Karpas-422 (cell line): ENCODE data around the gene SIPA1L3. TPM values are rescaled to one million over a fixed set of nuclear protein-coding genes. Genes with fewer than 3 reads are reported as not detected.

Experiments
- DNase-seq: peaks from one replicate; pipeline ENCODE4 v3.0.0-alpha.2; 2015
- H2AFZ ChIP-seq: fragments of 200-600 bp; sonication (generic); 2 replicates; pipeline ENCODE4 v1.6.1; 2014; ENCODE audit warnings: antibody characterized with exemption, low read length, mixed read lengths
- H3K27ac ChIP-seq: fragments of 200-600 bp; sonication (generic); 2 replicates; pipeline ENCODE4 v1.5.1; 2014; ENCODE audit warnings: mild to moderate bottlenecking, low read length, moderate library complexity
- H3K27me3 ChIP-seq: fragments of 200-600 bp; sonication (generic); 2 replicates; pipeline ENCODE4 v1.6.1; 2014; ENCODE audit warnings: low read length, mixed read lengths
- H3K36me3 ChIP-seq: fragments of 200-600 bp; sonication (generic); 2 replicates; pipeline ENCODE4 v1.6.1; 2014; ENCODE audit warnings: low read length, mixed read lengths; ENCODE audit not compliant: insufficient read depth
- H3K4me1 ChIP-seq: fragments of 200-600 bp; sonication (generic); 2 replicates; pipeline ENCODE4 v1.6.1; 2014; ENCODE audit warnings: mild to moderate bottlenecking, low read length, mixed read lengths
- H3K4me2 ChIP-seq: fragments of 200-600 bp; sonication (generic); 2 replicates; pipeline ENCODE4 v1.6.1; 2014; ENCODE audit warnings: low read length, low read depth, mild to moderate bottlenecking; ENCODE audit not compliant: poor library complexity, severe bottlenecking
- H3K4me3 ChIP-seq: fragments of 200-600 bp; sonication (generic); 2 replicates; pipeline ENCODE4 v1.5.1; 2014; ENCODE audit warnings: mild to moderate bottlenecking, antibody characterized with exemption, low read length, mixed read lengths
- H3K79me2 ChIP-seq: fragments of 200-600 bp; sonication (generic); 2 replicates; pipeline ENCODE4 v1.6.1; 2014; ENCODE audit warnings: mild to moderate bottlenecking, low read length, mixed read lengths
- H3K9ac ChIP-seq: fragments of 200-600 bp; sonication (generic); 2 replicates; pipeline ENCODE4 v1.6.0; 2014; ENCODE audit warnings: low read length
- H3K9me2 ChIP-seq: fragments of 200-600 bp; sonication (generic), shearing (Covaris generic); replicated peaks from 2 replicates; pipeline ENCODE4 v1.6.0; 2014; ENCODE audit warnings: mild to moderate bottlenecking, low read length, moderate library complexity; ENCODE audit not compliant: insufficient read depth
- H3K9me3 ChIP-seq: fragments of 300-700, 200-600 bp; sonication (generic); 2 replicates; pipeline ENCODE4 v1.6.1; 2014; ENCODE audit warnings: low read length, mixed read lengths
- H4K20me1 ChIP-seq: fragments of 200-600 bp; sonication (generic); 2 replicates; pipeline ENCODE4 v1.6.1; 2014; ENCODE audit warnings: mild to moderate bottlenecking, antibody characterized with exemption, low read length, low read depth; ENCODE audit not compliant: insufficient read depth
- total RNA-seq: library from RNA; depleted of rRNA; stranded (reverse); fragments of >200 nt; shearing (Covaris generic); gene quantifications from 2 replicates; pipeline ENCODE4 v1.2.3, GENCODE V29; 2014; ENCODE audit warnings: low replicate concordance

The SIPA1L3 gene
- total RNA-seq, 1 experiment from 2014 or later, result 88.1 TPM

- Histone ChIP-seq H3K4me1 (peaks cover 18% of the 10 kb centered on the region), H3K36me3 (peaks cover 31% of the 10 kb centered on the region), H3K79me2 (peaks cover 100% of the 10 kb centered on the region), H3K9ac (no peak overlapping the region), H3K9me3 (peaks cover 3% of the 10 kb centered on the region; the same call in 1 of the 2 replicates), H3K4me2 (no peak overlapping the region), H3K27ac (no peak overlapping the region), H3K9me2 (no peaks in the 10 kb centered on the region), H3K4me3 (no peak overlapping the region), H4K20me1 (no peaks in the 10 kb centered on the region), H3K27me3 (no peaks in the 10 kb centered on the region), H2AFZ (no peak overlapping the region)
- DNase-seq, result no peak
These were observed 59.7 kb downstream of the SIPA1L3 start for GRCh38 chr19:37966662-37967231.

- Histone ChIP-seq H4K20me1 (no peaks in the 10 kb centered on the region), H3K4me1 (peaks cover 13% of the 10 kb centered on the region), H3K27me3 (no peaks in the 10 kb centered on the region), H3K4me2 (no peak overlapping the region), H3K79me2 (peaks cover 100% of the 10 kb centered on the region), H3K9me2 (no peaks in the 10 kb centered on the region), H3K4me3 (no peak overlapping the region), H2AFZ (no peak overlapping the region), H3K36me3 (peaks cover 29% of the 10 kb centered on the region), H3K9ac (no peak overlapping the region), H3K27ac (no peak overlapping the region), H3K9me3 (peaks cover 3% of the 10 kb centered on the region; the same call in 1 of the 2 replicates)
- DNase-seq, result no peak
These were observed 62.7 kb downstream of the SIPA1L3 start for GRCh38 chr19:37969695-37970094.

- Histone ChIP-seq H2AFZ (no peak overlapping the region), H3K27me3 (no peaks in the 10 kb centered on the region), H3K9me2 (no peaks in the 10 kb centered on the region), H3K9me3 (peaks cover 3% of the 10 kb centered on the region; the same call in 1 of the 2 replicates), H3K27ac (no peak overlapping the region), H3K79me2 (peaks cover 100% of the 10 kb centered on the region), H3K4me1 (peaks cover 23% of the 10 kb centered on the region), H3K4me2 (no peak overlapping the region), H3K36me3 (peaks cover 26% of the 10 kb centered on the region), H3K4me3 (no peak overlapping the region), H3K9ac (no peak overlapping the region), H4K20me1 (no peaks in the 10 kb centered on the region)
- DNase-seq, result no peak
These were observed 63.7 kb downstream of the SIPA1L3 start for GRCh38 chr19:37970699-37971098.

GRCh38 chr19:37972803-37973202 is 65.8 kb downstream of the SIPA1L3 start:
- H3K4me1 ChIP-seq, result peaks cover 42% of the 10 kb centered on the region
- H3K79me2 ChIP-seq, result peaks cover 99% of the 10 kb centered on the region

GRCh38 chr19:37973666-37974065 is 66.7 kb downstream of the SIPA1L3 start:
- Histone ChIP-seq H3K36me3 (peaks cover 20% of the 10 kb centered on the region), H4K20me1 (no peaks in the 10 kb centered on the region), H3K27me3 (no peaks in the 10 kb centered on the region), H3K4me1 (peaks cover 51% of the 10 kb centered on the region), H3K79me2 (peaks cover 99% of the 10 kb centered on the region), H3K27ac (peak overlapping the region; percentile 90; the same call in 1 of the 2 replicates), H3K9me3 (peaks cover 3% of the 10 kb centered on the region; the same call in 1 of the 2 replicates), H3K9me2 (no peaks in the 10 kb centered on the region), H3K4me2 (no peak overlapping the region), H2AFZ (no peak overlapping the region), H3K4me3 (no peak overlapping the region), H3K9ac (no peak overlapping the region; the same call in 1 of the 2 replicates)
- DNase-seq, result no peak

More at GRCh38 chr19:37972803-37973202, 65.8 kb downstream of the SIPA1L3 start:
- Histone ChIP-seq H3K9ac (no peak overlapping the region), H4K20me1 (no peaks in the 10 kb centered on the region), H3K9me2 (no peaks in the 10 kb centered on the region), H3K36me3 (peaks cover 20% of the 10 kb centered on the region), H3K27ac (no peak overlapping the region), H3K4me3 (no peak overlapping the region), H3K9me3 (peaks cover 3% of the 10 kb centered on the region; the same call in 1 of the 2 replicates), H3K4me2 (no peak overlapping the region), H2AFZ (no peak overlapping the region), H3K27me3 (no peaks in the 10 kb centered on the region)
- no peak for DNase-seq

- Histone ChIP-seq H3K79me2 (peaks cover 99% of the 10 kb centered on the region), H3K9ac (no peak overlapping the region), H4K20me1 (no peaks in the 10 kb centered on the region), H3K4me1 (peaks cover 65% of the 10 kb centered on the region), H3K27ac (peak overlapping the region; percentile 90), H2AFZ (no peak overlapping the region), H3K9me3 (no peaks in the 10 kb centered on the region; the same call in 1 of the 2 replicates), H3K4me2 (no peak overlapping the region), H3K36me3 (peaks cover 13% of the 10 kb centered on the region), H3K9me2 (no peaks in the 10 kb centered on the region), H3K4me3 (no peak overlapping the region), H3K27me3 (no peaks in the 10 kb centered on the region)
- no peak for DNase-seq
These were observed 68.1 kb downstream of the SIPA1L3 start for GRCh38 chr19:37975071-37975470.

GRCh38 chr19:37975596-37976515 is 68.8 kb downstream of the SIPA1L3 start:
- Histone ChIP-seq H3K4me2 (no peak overlapping the region), H3K9me2 (no peaks in the 10 kb centered on the region), H3K27me3 (no peaks in the 10 kb centered on the region), H2AFZ (no peak overlapping the region), H3K9me3 (no peaks in the 10 kb centered on the region), H3K4me3 (no peak overlapping the region), H3K79me2 (peaks cover 99% of the 10 kb centered on the region), H3K4me1 (peaks cover 72% of the 10 kb centered on the region), H3K27ac (peak overlapping the region; percentile 90), H4K20me1 (no peaks in the 10 kb centered on the region), H3K9ac (no peak overlapping the region), H3K36me3 (peaks cover 6% of the 10 kb centered on the region)
- no peak for DNase-seq

GRCh38 chr19:37977391-37977790 is 70.4 kb downstream of the SIPA1L3 start:
- Histone ChIP-seq H3K27ac (peak overlapping the region; percentile 90), H3K36me3 (no peaks in the 10 kb centered on the region), H2AFZ (no peak overlapping the region), H3K9me2 (no peaks in the 10 kb centered on the region), H3K9ac (peak overlapping the region; percentile 28; the same call in 1 of the 2 replicates), H3K79me2 (peaks cover 99% of the 10 kb centered on the region), H3K4me2 (peak overlapping the region; percentile 55), H3K9me3 (no peaks in the 10 kb centered on the region), H4K20me1 (no peaks in the 10 kb centered on the region), H3K27me3 (no peaks in the 10 kb centered on the region), H3K4me1 (peaks cover 76% of the 10 kb centered on the region), H3K4me3 (no peak overlapping the region)
- no peak for DNase-seq
